AG08396 (cell line): ENCODE measurements around the gene ETFB.

ENCODE experiments used
- DNase-seq: peaks from one replicate; pipeline ENCODE4 v3.0.0; 2012; ENCODE audit warnings: low spot score, mixed read lengths

ETFB gene

DNA sequence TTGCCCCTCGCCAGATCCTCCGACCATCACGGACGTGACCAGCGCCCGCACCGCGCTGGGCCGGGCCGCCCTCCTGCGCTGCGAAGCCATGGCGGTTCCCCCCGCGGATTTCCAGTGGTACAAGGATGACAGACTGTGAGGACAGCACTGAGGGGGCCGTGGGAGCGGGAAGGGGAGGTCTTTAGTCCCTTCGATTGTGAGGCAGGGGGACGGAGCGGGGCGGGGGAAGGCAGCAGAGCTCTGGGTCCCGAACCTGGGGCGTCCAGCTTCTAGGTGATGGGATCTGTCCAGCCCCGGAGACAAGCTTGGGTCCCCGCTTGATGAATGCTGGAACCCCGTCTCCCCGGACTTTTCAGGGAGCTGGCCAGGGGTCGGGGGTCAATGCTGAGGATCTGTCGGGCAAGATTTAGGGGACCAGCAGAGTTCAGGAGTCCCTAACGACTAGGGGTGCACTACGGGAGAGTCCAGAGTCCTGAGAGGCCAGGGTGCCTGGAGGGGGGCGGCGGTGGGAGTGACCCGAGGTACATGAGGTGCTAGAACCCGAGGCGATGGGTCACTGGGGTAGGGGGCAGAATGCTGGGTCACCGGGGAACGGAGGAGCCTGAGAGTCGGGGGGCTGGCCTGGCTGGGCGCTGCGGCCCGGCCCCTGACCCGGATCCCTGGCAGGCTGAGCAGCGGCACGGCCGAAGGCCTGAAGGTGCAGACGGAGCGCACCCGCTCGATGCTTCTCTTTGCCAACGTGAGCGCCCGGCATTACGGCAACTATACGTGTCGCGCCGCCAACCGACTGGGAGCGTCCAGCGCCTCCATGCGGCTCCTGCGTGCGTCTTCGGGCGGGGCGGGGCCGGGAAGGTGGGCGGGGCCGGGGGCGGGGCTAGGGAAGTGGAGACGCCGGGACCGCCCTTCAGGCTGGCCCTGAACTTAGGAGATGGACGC, 38.9 kb downstream of the ETFB start:
- peak; percentile 90 for DNase-seq

GRCh38 chr19:51326216-51327065, 39.7 kb downstream of the ETFB start:
- DNase-seq, result no peak

- no peak for DNase-seq
Measured at GRCh38 chr19:51325161-51325976, 40.8 kb downstream of the ETFB start.

GRCh38 chr19:51324167-51324481, 42.1 kb downstream of the ETFB start:
- no peak for DNase-seq

DNA sequence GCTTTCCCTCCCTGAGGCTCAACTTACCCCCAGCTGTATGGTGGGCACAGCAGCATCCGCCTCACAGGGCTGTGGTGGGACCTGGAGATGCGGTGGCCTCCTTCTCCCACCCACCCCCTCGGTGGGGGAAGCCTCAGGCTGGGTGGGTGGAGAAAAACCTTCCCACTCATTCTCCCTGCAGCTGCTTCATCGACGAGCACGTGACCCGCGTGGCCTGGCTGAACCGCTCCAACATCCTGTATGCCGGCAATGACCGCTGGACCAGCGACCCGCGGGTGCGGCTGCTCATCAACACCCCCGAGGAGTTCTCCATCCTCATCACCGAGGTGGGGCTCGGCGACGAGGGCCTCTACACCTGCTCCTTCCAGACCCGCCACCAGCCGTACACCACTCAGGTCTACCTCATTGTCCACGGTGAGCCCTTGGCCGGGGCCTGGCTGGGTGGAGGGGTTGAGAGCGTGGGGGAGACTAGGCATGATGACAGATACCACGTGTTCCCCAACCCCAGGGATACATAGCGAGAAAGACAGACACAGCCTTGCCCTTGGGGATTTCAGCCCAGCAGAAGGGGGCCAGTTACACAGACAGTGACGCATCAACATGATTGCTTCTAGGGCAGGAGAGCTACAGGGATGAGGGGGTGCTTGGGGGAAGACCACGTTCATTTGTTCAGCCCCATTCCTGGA, 42.6 kb downstream of the ETFB start:
- no peak for DNase-seq

- DNase-seq, result no peak
Measured at GRCh38 chr19:51321799-51322198, 44.4 kb downstream of the ETFB start.

DNA sequence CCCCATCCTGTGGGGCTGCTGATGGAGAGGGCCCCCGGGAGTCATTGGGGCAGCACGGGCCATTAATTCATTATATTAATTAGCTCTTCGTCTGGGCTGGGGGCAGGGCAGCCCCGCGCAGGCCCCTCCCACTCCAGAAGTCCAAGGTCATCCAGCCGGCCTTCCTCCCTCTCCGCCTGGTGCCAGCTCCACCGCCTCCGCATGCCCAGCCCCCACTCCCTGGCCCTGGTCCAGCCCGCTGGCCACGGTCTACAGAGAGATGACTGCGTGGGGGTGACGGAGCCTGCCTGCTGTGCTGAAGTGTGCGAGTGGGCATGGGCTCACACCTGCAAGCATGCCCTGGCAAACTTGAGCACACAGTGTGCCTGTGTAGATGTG, 45.9 kb downstream of the ETFB start:
- DNase-seq, result no peak

- no peak for DNase-seq
Measured at GRCh38 chr19:51319649-51320279, 46.4 kb downstream of the ETFB start.

DNA sequence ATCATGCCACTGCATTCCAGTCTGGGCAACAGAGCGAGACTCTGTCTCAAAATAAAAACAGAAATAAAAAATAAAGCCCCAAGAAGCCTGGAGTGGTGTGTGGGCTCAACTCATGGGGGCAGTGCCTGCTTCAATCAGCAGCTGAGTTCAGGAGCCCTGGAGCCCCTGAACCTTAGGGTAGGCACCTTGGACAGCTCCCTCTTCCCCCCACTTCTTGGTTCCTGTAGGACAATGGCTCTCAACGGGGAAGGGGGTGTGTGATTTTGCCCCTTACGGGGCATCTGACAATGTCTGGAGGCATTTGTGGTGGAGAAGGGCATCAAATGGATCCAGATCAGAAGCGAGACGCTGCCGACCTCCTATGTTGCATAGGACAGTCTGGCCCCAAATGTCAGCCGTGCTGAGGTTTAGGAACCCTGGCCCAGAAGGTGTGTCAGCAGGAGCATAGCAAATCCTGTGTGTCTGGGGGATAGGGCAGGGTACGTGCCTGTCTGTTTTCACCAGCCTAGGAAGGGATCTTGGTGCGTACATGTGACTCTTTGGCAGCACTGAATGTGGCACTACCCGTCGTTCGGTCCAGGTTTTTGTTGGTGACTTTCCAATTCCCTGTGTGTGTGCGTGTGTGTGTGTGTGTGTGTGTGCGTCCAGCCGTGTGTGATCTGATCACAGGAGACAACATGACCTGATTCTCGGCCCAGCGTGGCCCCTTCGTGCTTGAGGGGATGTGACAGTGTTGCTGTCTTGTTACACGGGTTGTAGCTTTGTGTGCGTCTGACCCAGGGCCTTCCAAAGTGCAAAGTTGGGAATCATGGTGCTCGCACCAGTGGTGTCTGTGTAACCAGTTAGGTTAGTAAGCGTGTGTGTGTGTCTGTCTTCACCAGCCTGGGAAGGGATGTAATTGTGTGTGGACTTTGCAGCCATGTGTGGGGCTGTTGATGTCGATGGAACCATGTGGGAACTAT, 47.2 kb downstream of the ETFB start:
- DNase-seq, result no peak

DNA sequence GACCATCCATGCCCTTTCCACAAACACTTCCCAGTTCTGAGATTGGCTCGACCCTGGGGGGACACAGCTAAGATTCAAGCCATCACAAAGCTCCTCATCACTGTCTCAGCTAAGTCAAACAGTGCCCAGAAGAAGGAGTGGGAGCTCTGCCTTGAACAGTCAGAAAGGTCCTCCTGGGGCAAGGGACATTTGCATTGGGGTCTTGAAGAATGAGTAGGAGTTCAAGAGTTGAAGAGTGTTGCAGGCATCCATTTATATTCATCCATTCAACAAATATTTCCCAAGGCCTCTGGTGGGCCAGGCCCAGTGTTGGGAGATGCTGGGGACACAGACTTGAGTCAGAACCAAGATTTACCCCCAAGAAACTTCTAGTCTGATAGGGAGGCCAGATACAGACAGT, 48.2 kb downstream of the ETFB start:
- DNase-seq, result no peak

- DNase-seq, result no peak
Measured at GRCh38 chr19:51317376-51317775, 48.8 kb downstream of the ETFB start.

GRCh38 chr19:51316688-51317087, 49.5 kb downstream of the ETFB start:
- no peak for DNase-seq

DNA sequence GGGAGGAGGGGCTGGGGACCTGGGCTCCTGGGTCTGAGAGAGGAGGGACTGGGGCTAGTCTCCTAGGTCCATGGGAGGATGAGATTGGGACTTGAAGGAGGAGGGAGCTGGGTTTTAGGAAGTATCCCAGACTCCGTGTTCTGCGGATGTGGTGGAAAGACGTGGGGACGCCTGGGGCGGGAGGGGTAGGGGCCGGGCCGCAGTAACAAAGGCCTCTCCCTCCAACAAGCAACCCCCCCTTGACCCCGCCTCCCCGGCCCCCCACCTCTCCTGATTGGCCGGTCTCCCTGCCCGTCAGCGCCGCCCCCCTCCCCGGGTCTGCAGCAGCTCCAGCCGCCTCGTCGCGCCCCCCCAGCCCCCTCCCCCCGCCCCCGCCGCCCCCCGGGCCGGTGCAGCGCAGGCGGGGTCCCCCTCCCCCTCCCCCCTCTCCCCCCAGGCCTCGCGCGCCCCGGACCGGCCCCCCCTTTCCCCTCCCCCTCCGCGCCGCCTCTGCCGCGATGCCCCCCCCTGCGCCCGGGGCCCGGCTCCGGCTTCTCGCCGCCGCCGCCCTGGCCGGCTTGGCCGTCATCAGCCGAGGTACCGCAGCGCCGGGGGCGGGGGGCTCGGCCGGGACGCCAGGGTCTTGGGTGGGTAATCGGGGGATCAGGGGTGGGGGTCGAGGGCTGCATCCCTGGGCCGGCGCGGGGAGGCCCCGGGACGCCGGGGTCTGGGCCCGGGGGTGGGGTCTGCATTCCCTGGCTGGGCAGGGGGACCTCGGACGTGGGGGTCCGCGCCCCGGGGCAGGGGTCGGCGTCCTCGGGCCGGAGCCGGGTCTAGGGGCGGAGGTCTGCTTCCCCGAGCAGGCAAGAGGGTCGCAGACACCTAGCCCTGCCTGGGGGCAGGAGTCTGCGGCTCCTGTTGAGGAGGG, 54.6 kb downstream of the ETFB start, which contains the start of gene IGLON5:
TSS of gene IGLON5 (plus strand) at position 294 of the 907 bp plus-strand sequence. CDS start at position 498, 204 bp downstream.
- no peak for DNase-seq

DNA sequence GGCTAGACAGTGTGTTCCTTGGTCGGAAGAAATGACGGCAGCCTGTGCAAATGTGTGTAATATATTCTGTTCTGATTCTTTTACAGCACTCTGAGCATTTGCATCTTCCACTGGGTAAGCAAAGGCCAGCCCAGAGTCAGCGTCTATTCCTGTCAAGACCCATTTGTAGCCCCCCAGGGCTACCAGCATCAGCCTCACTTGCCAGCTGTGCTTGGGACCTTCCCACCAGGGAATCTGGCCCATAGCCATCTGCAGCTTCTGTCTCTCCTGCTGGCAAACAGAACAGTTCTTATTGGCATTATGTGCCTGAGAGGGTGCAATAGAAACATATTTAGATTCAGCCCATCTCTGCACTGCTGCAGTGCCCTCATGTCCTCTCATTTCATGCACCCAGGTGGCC, 60.7 kb downstream of the ETFB start:
- no peak for DNase-seq

DNA sequence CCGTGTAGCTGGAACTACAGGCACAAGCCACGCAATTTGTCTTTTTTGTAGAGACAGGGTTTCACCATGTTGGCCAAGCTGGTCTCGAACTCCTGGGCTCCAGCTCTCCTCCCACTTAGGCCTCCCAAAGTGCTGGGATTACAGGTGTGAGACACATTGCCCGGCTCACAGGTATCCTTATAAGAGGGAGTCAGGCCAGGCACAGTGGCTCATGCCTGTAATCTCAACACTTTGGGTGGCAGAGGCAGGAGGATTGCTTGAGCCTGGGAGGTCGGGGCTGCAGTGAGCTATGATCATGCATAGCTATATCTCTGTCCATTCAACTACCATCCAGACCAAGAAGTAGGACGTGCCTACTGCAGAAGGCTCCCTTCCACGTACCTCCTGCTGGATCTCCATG, 64.9 kb downstream of the ETFB start:
- DNase-seq, result no peak

DNA sequence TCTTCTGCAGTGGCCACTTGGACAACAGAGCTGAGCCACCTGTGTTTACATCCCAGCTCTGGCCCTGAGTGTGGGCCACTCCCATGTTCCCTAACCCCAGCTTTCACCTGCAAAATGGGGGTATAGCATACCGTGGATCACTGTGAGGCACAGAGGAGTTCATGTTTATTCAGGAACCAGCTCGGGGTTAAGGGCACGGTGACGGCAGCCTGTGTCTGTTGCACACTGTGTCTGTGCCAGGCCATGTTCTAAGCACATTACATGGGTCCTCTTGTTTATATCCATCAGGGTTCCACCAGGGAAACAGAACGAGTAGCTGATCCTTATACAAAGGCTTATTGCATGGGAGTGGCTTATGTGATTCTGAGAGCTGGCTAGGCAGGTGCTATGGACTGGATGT, 68.8 kb downstream of the ETFB start:
- no peak for DNase-seq

GRCh38 chr19:51296336-51297093, 69.7 kb downstream of the ETFB start:
- no peak for DNase-seq
